Tibial nerve (tissue), 4 donors: ENCODE data around the gene FSD2. TPM values are rescaled to one million over a fixed set of nuclear protein-coding genes. Genes with fewer than 3 reads are reported as not detected.

ENCODE experiments used
- DNase-seq, 2 donors: peaks; one replicate each; pipeline ENCODE4 v3.0.0-alpha.2; 2019; ENCODE audit warnings: low spot score in 2 of 2
- H3K27ac ChIP-seq, 4 donors: fragments of 200-600 bp; sonication (generic) in 3 of 4; one replicate each; pipeline ENCODE4 v1.5.1; 2017 to 2019; ENCODE audit warnings: mild to moderate bottlenecking in 1 of 4
- H3K27me3 ChIP-seq, 2 donors: fragments of 200-600 bp; sonication (generic) in 1 of 2; one replicate each; pipeline versions ENCODE4 v1.5.1 to v1.6.0; 2017 to 2019
- H3K36me3 ChIP-seq, 3 donors: fragments of 200-600 bp; sonication (generic); one replicate each; pipeline ENCODE4 v1.5.1; 2018 to 2019
- H3K4me1 ChIP-seq, 4 donors: fragments of 200-600 bp; sonication (generic) in 3 of 4; one replicate each; pipeline ENCODE4 v1.5.1; 2017 to 2019
- H3K4me3 ChIP-seq, 4 donors: fragments of 200-600 bp; sonication (generic) in 3 of 4; one replicate each; pipeline ENCODE4 v1.5.1; 2017 to 2019; ENCODE audit warnings: mild to moderate bottlenecking in 1 of 4, moderate library complexity in 1 of 4
- H3K9me3 ChIP-seq, 4 donors: fragments of 200-600 bp; sonication (generic) in 3 of 4; one replicate each; pipeline ENCODE4 v1.5.1; 2017 to 2019
- CTCF ChIP-seq, 5 experiments: fragments of 200-600 bp in 3 of 5; fragments of 450-650 bp in 2 of 5; sonication (generic) in 3 of 5; IDR thresholded peaks; one replicate each; pipeline ENCODE4 v1.5.1; 2016 to 2019; ENCODE audit warnings: antibody characterized with exemption in 5 of 5, mild to moderate bottlenecking in 3 of 5, moderate library complexity in 2 of 5
- EP300 ChIP-seq, 2 donors: sonication (generic); formaldehyde crosslinking; IDR thresholded peaks; one replicate each; pipeline ENCODE4 v1.6.1; 2017; ENCODE audit warnings: antibody characterized with exemption in 2 of 2, mild to moderate bottlenecking in 1 of 2
- POLR2A ChIP-seq, 2 donors: fragments of 450-650 bp; IDR thresholded peaks; one replicate each; pipeline ENCODE4 v1.6.1; 2017; ENCODE audit warnings: antibody characterized with exemption in 2 of 2, mild to moderate bottlenecking in 2 of 2, moderate library complexity in 2 of 2
- WGBS, 2 donors: methylation state at CpG; one replicate each; pipeline ENCODE4 v1.1.5; 2018; 5-methylcytosine and 5-hydroxymethylcytosine counted together
- total RNA-seq, 4 donors: library from RNA; depleted of rRNA; stranded (reverse); fragments of >200 nt; gene quantifications; one replicate each; pipeline ENCODE4 v1.1.0, GENCODE V29; 2016

The FSD2 gene
- total RNA-seq, 4 donors from 2014 or later: 0.20 TPM; not detected in 3

GRCh38 chr15:82851306-82851850 lies 45.5 kb upstream of the FSD2 start:
- no peak overlapping the region for H3K4me3 ChIP-seq
- no peak for DNase-seq
- H3K4me1 ChIP-seq: peaks cover 0 to 11% (median 0%) of the 10 kb centered on the region in 4 donors
- WGBS, 2 donors: 93% methylated on average over 14 of the region's 14 CpGs
- H3K27me3 ChIP-seq: no peaks in the 10 kb centered on the region
- no peaks in the 10 kb centered on the region for H3K9me3 ChIP-seq
- TF ChIP-seq CTCF (IDR thresholded peaks at IDR 0.05) (no peak), POLR2A (IDR thresholded peaks at IDR 0.05) (no peak), EP300 (IDR thresholded peaks at IDR 0.05) (no peak)
- H3K27ac ChIP-seq: no peak overlapping the region
- H3K36me3 ChIP-seq: peaks cover 0 to 24% (median 0%) of the 10 kb centered on the region in 3 donors

- no peaks in the 10 kb centered on the region for H3K27me3 ChIP-seq
- H3K4me3 ChIP-seq: no peak overlapping the region
- TF ChIP-seq POLR2A (IDR thresholded peaks at IDR 0.05): no peak
- no peak for TF ChIP-seq CTCF (IDR thresholded peaks at IDR 0.05)
- TF ChIP-seq EP300 (IDR thresholded peaks at IDR 0.05): no peak
- no peak overlapping the region for H3K27ac ChIP-seq
- H3K4me1 ChIP-seq: peaks cover 0 to 11% (median 0%) of the 10 kb centered on the region in 4 donors
- H3K9me3 ChIP-seq: no peaks in the 10 kb centered on the region
- DNase-seq: no peak
- peaks cover 0 to 24% (median 0%) of the 10 kb centered on the region in 3 donors for H3K36me3 ChIP-seq
- 57 to 61% methylated on average over 7 of the region's 7 CpGs for WGBS, 2 donors
Observed at GRCh38 chr15:82850731-82851130, 44.9 kb upstream of the FSD2 start.

- DNase-seq: peak in 1 of 2 donors; percentile 44
- H3K4me1 ChIP-seq: peaks cover 0 to 11% (median 0%) of the 10 kb centered on the region in 4 donors
- no peak overlapping the region for H3K4me3 ChIP-seq
- no peak overlapping the region for H3K27ac ChIP-seq
- no peaks in the 10 kb centered on the region for H3K9me3 ChIP-seq
- no peaks in the 10 kb centered on the region for H3K27me3 ChIP-seq
- H3K36me3 ChIP-seq: peaks cover 0 to 24% (median 0%) of the 10 kb centered on the region in 3 donors
- TF ChIP-seq EP300 (IDR thresholded peaks at IDR 0.05) (no peak), CTCF (IDR thresholded peaks at IDR 0.05) (peak; percentile 32 to 63 (median 54)), POLR2A (IDR thresholded peaks at IDR 0.05) (no peak)
- 29 to 39% methylated on average over 20 to 23 of the region's 23 CpGs for WGBS, 2 donors
Observed at GRCh38 chr15:82849556-82850512, 44.0 kb upstream of the FSD2 start.

GRCh38 chr15:82848241-82848993 lies 42.5 kb upstream of the FSD2 start:
- 74 to 76% methylated on average over 9 of the region's 9 CpGs for WGBS, 2 donors
- no peak for DNase-seq
- Histone ChIP-seq H3K4me1 (peaks cover 0 to 11% (median 0%) of the 10 kb centered on the region in 4 donors), H3K9me3 (peaks cover 0 to 7% (median 0%) of the 10 kb centered on the region in 4 donors), H3K27ac (no peak overlapping the region), H3K36me3 (peaks cover 0 to 23% (median 0%) of the 10 kb centered on the region in 3 donors), H3K4me3 (no peak overlapping the region), H3K27me3 (no peaks in the 10 kb centered on the region)
- TF ChIP-seq CTCF (IDR thresholded peaks at IDR 0.05): no peak
- TF ChIP-seq EP300 (IDR thresholded peaks at IDR 0.05): no peak
- no peak for TF ChIP-seq POLR2A (IDR thresholded peaks at IDR 0.05)
